PC-3 (cell line): ENCODE results near the gene KCNG1.

Experiments
- EZH2 ChIP-seq: fragments of 300-600 bp; sonication (generic); IDR thresholded peaks from one replicate; pipeline ENCODE4 v1.6.1; 2017; ENCODE audit warnings: antibody characterized with exemption, mild to moderate bottlenecking, low read length; ENCODE audit not compliant: unreplicated experiment
- EZH2phosphoT487 ChIP-seq: fragments of 300-600 bp; sonication (generic); IDR thresholded peaks from 2 replicates; pipeline ENCODE4 v1.6.1; 2018; ENCODE audit warnings: mild to moderate bottlenecking, antibody characterized with exemption, low read length, borderline replicate concordance
- TF ChIP-seq, protein P1 (sequence below): fragments of 300-600 bp; sonication (generic); conservative IDR thresholded peaks from 2 replicates; pipeline ENCODE4 v1.5.1; 2017; ENCODE audit warnings: antibody characterized with exemption, low read depth, mild to moderate bottlenecking, low read length

GRCh38 chr20:51029556-51029955 lies 6.6 kb upstream of the KCNG1 start:
- TF ChIP-seq EZH2 (no peak), EZH2phosphoT487 (no peak)
- TF ChIP-seq, protein P1, sequence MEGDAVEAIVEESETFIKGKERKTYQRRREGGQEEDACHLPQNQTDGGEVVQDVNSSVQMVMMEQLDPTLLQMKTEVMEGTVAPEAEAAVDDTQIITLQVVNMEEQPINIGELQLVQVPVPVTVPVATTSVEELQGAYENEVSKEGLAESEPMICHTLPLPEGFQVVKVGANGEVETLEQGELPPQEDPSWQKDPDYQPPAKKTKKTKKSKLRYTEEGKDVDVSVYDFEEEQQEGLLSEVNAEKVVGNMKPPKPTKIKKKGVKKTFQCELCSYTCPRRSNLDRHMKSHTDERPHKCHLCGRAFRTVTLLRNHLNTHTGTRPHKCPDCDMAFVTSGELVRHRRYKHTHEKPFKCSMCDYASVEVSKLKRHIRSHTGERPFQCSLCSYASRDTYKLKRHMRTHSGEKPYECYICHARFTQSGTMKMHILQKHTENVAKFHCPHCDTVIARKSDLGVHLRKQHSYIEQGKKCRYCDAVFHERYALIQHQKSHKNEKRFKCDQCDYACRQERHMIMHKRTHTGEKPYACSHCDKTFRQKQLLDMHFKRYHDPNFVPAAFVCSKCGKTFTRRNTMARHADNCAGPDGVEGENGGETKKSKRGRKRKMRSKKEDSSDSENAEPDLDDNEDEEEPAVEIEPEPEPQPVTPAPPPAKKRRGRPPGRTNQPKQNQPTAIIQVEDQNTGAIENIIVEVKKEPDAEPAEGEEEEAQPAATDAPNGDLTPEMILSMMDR, result no peak
